Mesenchymal stem cell (in vitro differentiated cells and primary cell): Measurements from ENCODE around the gene GRP.

Source experiments
- DNase-seq: peaks from one replicate; pipeline ENCODE4 v3.0.0-alpha.2; 2013
- H2AFZ ChIP-seq: one replicate; pipeline ENCODE4 v1.6.1; 2013; ENCODE audit warnings: low read depth, mild to moderate bottlenecking, control low read depth, inconsistent platforms, low read length, moderate library complexity
- H2AK5ac ChIP-seq: 2 replicates; pipeline ENCODE4 v1.6.1; 2013; ENCODE audit warnings: low read length, moderate library complexity, mild to moderate bottlenecking, inconsistent platforms; ENCODE audit not compliant: severe bottlenecking
- H2BK120ac ChIP-seq: one replicate; pipeline ENCODE4 v1.6.1; 2013; ENCODE audit warnings: low read depth, mild to moderate bottlenecking, inconsistent platforms, low read length, moderate library complexity
- H2BK12ac ChIP-seq, 2 experiments: one replicate each; pipeline ENCODE4 v1.6.1; 2013; ENCODE audit warnings: inconsistent platforms in 2 of 2, low read length in 2 of 2, mild to moderate bottlenecking in 2 of 2, moderate library complexity in 2 of 2, control low read depth in 1 of 2
- H2BK15ac ChIP-seq: one replicate; pipeline ENCODE4 v1.6.1; 2013; ENCODE audit warnings: mild to moderate bottlenecking, low read depth, inconsistent platforms; ENCODE audit not compliant: poor library complexity, severe bottlenecking
- H2BK5ac ChIP-seq: 2 replicates; pipeline ENCODE4 v1.6.1; 2013; ENCODE audit warnings: low read depth, mild to moderate bottlenecking, low read length, control low read depth, inconsistent platforms; ENCODE audit not compliant: poor library complexity, severe bottlenecking
- H3K14ac ChIP-seq, 2 experiments: one replicate each; pipeline ENCODE4 v1.6.1; 2013; ENCODE audit warnings: inconsistent platforms in 2 of 2, low read length in 2 of 2, control low read depth in 1 of 2, mild to moderate bottlenecking in 1 of 2, moderate library complexity in 1 of 2
- H3K18ac ChIP-seq, 2 experiments: one replicate each; pipeline ENCODE4 v1.6.1; 2013; ENCODE audit warnings: inconsistent platforms in 2 of 2, low read length in 2 of 2, control low read depth in 1 of 2, low read depth in 1 of 2, mild to moderate bottlenecking in 1 of 2
- H3K23ac ChIP-seq, 2 experiments: one replicate each; pipeline ENCODE4 v1.6.1; 2013; ENCODE audit warnings: inconsistent platforms in 2 of 2, low read length in 2 of 2, mild to moderate bottlenecking in 2 of 2, moderate library complexity in 2 of 2, control low read depth in 1 of 2
- H3K27ac ChIP-seq: 2 replicates; pipeline ENCODE4 v1.5.1; 2013; ENCODE audit warnings: mild to moderate bottlenecking, moderate library complexity, low read length, control low read depth, inconsistent platforms; ENCODE audit not compliant: poor library complexity, severe bottlenecking
- H3K27me3 ChIP-seq, 2 experiments: 2 replicates each; pipeline versions ENCODE4 v1.6.1 to v1.7.0; 2013; ENCODE audit warnings: low read length in 2 of 2, mild to moderate bottlenecking in 2 of 2, moderate library complexity in 2 of 2, control low read depth in 1 of 2, inconsistent platforms in 1 of 2; ENCODE audit not compliant: control insufficient read depth in 1 of 2, insufficient read depth in 1 of 2
- H3K36me3 ChIP-seq, 2 experiments: 2 replicates each; pipeline versions ENCODE4 v1.6.1 to v1.7.0; 2013; ENCODE audit warnings: low read length in 2 of 2, control low read depth in 1 of 2, inconsistent platforms in 1 of 2, low read depth in 1 of 2, mild to moderate bottlenecking in 1 of 2; ENCODE audit not compliant: insufficient read depth in 2 of 2, control insufficient read depth in 1 of 2
- H3K4ac ChIP-seq, 2 experiments: one replicate each; pipeline ENCODE4 v1.6.1; 2013; ENCODE audit warnings: inconsistent platforms in 2 of 2, low read length in 2 of 2, mild to moderate bottlenecking in 2 of 2, moderate library complexity in 2 of 2, control low read depth in 1 of 2, low read depth in 1 of 2
- H3K4me1 ChIP-seq: 2 replicates; pipeline ENCODE4 v1.6.1; 2013; ENCODE audit warnings: low read depth, low read length, control low read depth; ENCODE audit not compliant: control insufficient read depth, insufficient read depth
- H3K4me2 ChIP-seq: 2 replicates; pipeline ENCODE4 v1.6.1; 2013; ENCODE audit warnings: low read length, mild to moderate bottlenecking, inconsistent platforms; ENCODE audit not compliant: poor library complexity, severe bottlenecking
- H3K4me3 ChIP-seq, 2 experiments: 2 replicates each; pipeline versions ENCODE4 v1.5.1 to v1.7.0; 2013; ENCODE audit warnings: low read length in 2 of 2, mild to moderate bottlenecking in 2 of 2, control low read depth in 1 of 2, low read depth in 1 of 2; ENCODE audit not compliant: insufficient read depth in 1 of 2
- H3K79me1 ChIP-seq: replicated peaks from 2 replicates; pipeline ENCODE4 v1.6.1; 2013; ENCODE audit warnings: mild to moderate bottlenecking, control low read depth, low read length, inconsistent platforms; ENCODE audit not compliant: poor library complexity, severe bottlenecking
- H3K9ac ChIP-seq: 2 replicates; pipeline ENCODE4 v1.7.0; 2013; ENCODE audit warnings: mild to moderate bottlenecking, low read length, moderate library complexity
- H3K9me3 ChIP-seq: 2 replicates; pipeline ENCODE4 v1.7.0; 2013; ENCODE audit warnings: mild to moderate bottlenecking, low read length; ENCODE audit not compliant: control insufficient read depth
- H4K8ac ChIP-seq: one replicate; pipeline ENCODE4 v1.6.1; 2013; ENCODE audit warnings: inconsistent platforms, mild to moderate bottlenecking, low read length, moderate library complexity
- H4K91ac ChIP-seq: one replicate; pipeline ENCODE4 v1.6.1; 2013; ENCODE audit warnings: mild to moderate bottlenecking, low read length, inconsistent platforms
- whole genome bisulfite sequencing: methylation state at CpG from one replicate; pipeline ENCODE4 v1.1.7; 2013; ENCODE audit warnings: mixed read lengths; 5-methylcytosine and 5-hydroxymethylcytosine counted together

Gene GRP

GRCh38 chr18:59274533-59274928, 54.6 kb downstream of the GRP start:
- peaks cover 88 to 97% of the 10 kb centered on the region in 2 experiments for H3K27me3 ChIP-seq
- no peak overlapping the region for H3K4ac ChIP-seq
- 11% methylated on average over 17 of the region's 18 CpGs for WGBS
- H2BK15ac ChIP-seq = no peak overlapping the region
- H2AK5ac ChIP-seq = no peak overlapping the region
- H3K14ac ChIP-seq = no peak overlapping the region
- peaks cover 14% of the 10 kb centered on the region for H3K4me1 ChIP-seq
- H3K4me2 ChIP-seq = no peak overlapping the region
- H3K79me1 ChIP-seq = no peaks in the 10 kb centered on the region
- no peak overlapping the region for H2BK12ac ChIP-seq
- H2BK5ac ChIP-seq = no peak overlapping the region
- DNase-seq = no peak
- peak overlapping the region in 1 of 2 experiments; percentile 65 for H3K23ac ChIP-seq
- no peak overlapping the region for H4K8ac ChIP-seq
- H3K9ac ChIP-seq = no peak overlapping the region
- H2BK120ac ChIP-seq = no peak overlapping the region
- no peak overlapping the region for H4K91ac ChIP-seq
- H2AFZ ChIP-seq = no peak overlapping the region
- H3K18ac ChIP-seq = no peak overlapping the region
- H3K9me3 ChIP-seq = no peaks in the 10 kb centered on the region
- no peak overlapping the region for H3K27ac ChIP-seq
- no peak overlapping the region for H3K4me3 ChIP-seq
- H3K36me3 ChIP-seq = no peaks in the 10 kb centered on the region

GRCh38 chr18:59275406-59275949, 55.5 kb downstream of the GRP start:
- H2AK5ac ChIP-seq = no peak overlapping the region
- no peak overlapping the region for H2BK12ac ChIP-seq
- H2AFZ ChIP-seq = no peak overlapping the region
- H3K36me3 ChIP-seq = no peaks in the 10 kb centered on the region
- no peak overlapping the region for H2BK15ac ChIP-seq
- H2BK120ac ChIP-seq = no peak overlapping the region
- H3K27me3 ChIP-seq = peaks cover 87 to 97% of the 10 kb centered on the region in 2 experiments
- WGBS = 31% methylated on average over 4 of the region's 6 CpGs
- no peak overlapping the region for H3K4me3 ChIP-seq
- H3K4me2 ChIP-seq = no peak overlapping the region
- H3K18ac ChIP-seq = no peak overlapping the region
- no peak overlapping the region for H3K23ac ChIP-seq
- no peaks in the 10 kb centered on the region for H3K9me3 ChIP-seq
- DNase-seq = no peak
- H3K4me1 ChIP-seq = peaks cover 14% of the 10 kb centered on the region
- no peak overlapping the region for H4K91ac ChIP-seq
- H4K8ac ChIP-seq = no peak overlapping the region
- H3K9ac ChIP-seq = no peak overlapping the region
- H3K4ac ChIP-seq = no peak overlapping the region
- H2BK5ac ChIP-seq = no peak overlapping the region
- no peak overlapping the region for H3K14ac ChIP-seq
- no peak overlapping the region for H3K27ac ChIP-seq
- no peaks in the 10 kb centered on the region for H3K79me1 ChIP-seq

GRCh38 chr18:59276047-59276446, 56.1 kb downstream of the GRP start:
- 18% methylated on average over 5 of the region's 5 CpGs for WGBS
- Histone ChIP-seq H2BK12ac (no peak overlapping the region), H4K8ac (no peak overlapping the region), H3K9ac (no peak overlapping the region), H3K27me3 (peaks cover 81 to 97% of the 10 kb centered on the region in 2 experiments), H3K4ac (no peak overlapping the region), H2AK5ac (no peak overlapping the region), H3K79me1 (no peaks in the 10 kb centered on the region), H3K4me2 (no peak overlapping the region), H2AFZ (no peak overlapping the region), H3K18ac (no peak overlapping the region), H3K36me3 (no peaks in the 10 kb centered on the region), H3K4me3 (no peak overlapping the region), H3K14ac (no peak overlapping the region), H2BK15ac (no peak overlapping the region), H3K9me3 (no peaks in the 10 kb centered on the region), H3K23ac (no peak overlapping the region), H4K91ac (no peak overlapping the region), H3K27ac (no peak overlapping the region), H2BK5ac (no peak overlapping the region), H2BK120ac (no peak overlapping the region), H3K4me1 (peaks cover 14% of the 10 kb centered on the region)
- no peak for DNase-seq

- no peak overlapping the region for H3K14ac ChIP-seq
- H3K4me1 ChIP-seq = peaks cover 2% of the 10 kb centered on the region
- H4K8ac ChIP-seq = no peak overlapping the region
- H2BK15ac ChIP-seq = no peak overlapping the region
- H3K27ac ChIP-seq = no peak overlapping the region
- no peak overlapping the region for H3K18ac ChIP-seq
- H3K9me3 ChIP-seq = no peaks in the 10 kb centered on the region
- no peak overlapping the region for H2BK5ac ChIP-seq
- no peak overlapping the region for H2BK120ac ChIP-seq
- H2BK12ac ChIP-seq = no peak overlapping the region
- H3K27me3 ChIP-seq = peaks cover 68 to 97% of the 10 kb centered on the region in 2 experiments
- no peak overlapping the region for H3K23ac ChIP-seq
- no peak overlapping the region for H3K4me2 ChIP-seq
- H3K4ac ChIP-seq = no peak overlapping the region
- WGBS = 65% methylated on average over 2 of the region's 5 CpGs
- H2AK5ac ChIP-seq = no peak overlapping the region
- DNase-seq = no peak
- no peak overlapping the region for H3K9ac ChIP-seq
- H3K79me1 ChIP-seq = no peaks in the 10 kb centered on the region
- H3K36me3 ChIP-seq = no peaks in the 10 kb centered on the region
- no peak overlapping the region for H4K91ac ChIP-seq
- no peak overlapping the region for H3K4me3 ChIP-seq
- H2AFZ ChIP-seq = no peak overlapping the region
Measured at GRCh38 chr18:59278793-59279192, 58.8 kb downstream of the GRP start.
